H4 (cell line): ENCODE data around the gene ELMO3. TPM values are rescaled to one million over a fixed set of nuclear protein-coding genes. Genes with fewer than 3 reads are reported as not detected.

Experiments
- DNase-seq: peaks from one replicate; pipeline ENCODE4 v3.0.0-alpha.2; 2015; ENCODE audit warnings: low spot score
- total RNA-seq: library from RNA; depleted of rRNA; stranded (reverse); fragments of >200 nt; shearing (Covaris generic); gene quantifications from 2 replicates; pipeline ENCODE4 v1.2.3, GENCODE V29; 2014

Gene ELMO3
- total RNA-seq, 1 experiment from 2014 or later, result 0.06 TPM

DNA sequence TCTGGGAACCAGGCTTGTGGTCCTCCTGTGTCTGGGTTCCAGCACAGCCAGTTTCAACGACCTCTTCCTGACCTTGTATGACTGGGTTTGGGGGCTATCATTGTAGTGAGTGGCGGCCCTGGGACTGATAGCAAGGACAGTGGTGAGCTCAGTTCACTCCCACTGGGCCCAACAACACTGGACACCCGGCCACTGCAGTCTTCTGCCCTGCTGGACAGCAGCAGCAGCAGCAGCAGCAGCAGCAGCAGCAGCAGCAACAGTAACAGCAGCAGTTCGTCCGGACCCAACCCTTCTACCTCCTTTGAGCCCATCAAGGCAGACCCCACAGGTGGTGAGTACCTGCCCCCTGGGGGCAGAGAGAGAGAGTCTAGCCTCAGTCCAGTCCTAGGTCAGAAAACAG is 3.3 kb upstream of the ELMO3 start:
- no peak for DNase-seq

DNA sequence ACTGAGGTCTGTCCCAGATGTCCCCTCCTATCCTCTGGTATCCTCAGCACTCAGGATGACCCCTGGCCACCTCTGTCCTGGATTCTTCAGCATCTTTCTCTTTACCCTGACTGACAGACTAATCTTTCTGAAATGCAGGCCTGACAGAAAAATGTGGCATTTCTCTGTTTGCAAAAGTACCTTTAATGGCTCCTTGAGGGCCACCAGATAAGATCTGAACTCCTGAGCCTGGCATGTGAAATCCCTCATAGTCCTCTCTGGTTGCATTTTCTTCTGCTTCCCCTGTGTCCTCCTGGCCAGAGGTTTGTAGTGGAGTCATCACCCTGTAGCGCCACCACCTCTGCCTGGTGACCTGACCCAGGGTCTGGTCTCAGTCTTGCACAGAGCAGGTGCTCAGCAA is 2.0 kb upstream of the ELMO3 start:
- DNase-seq, result no peak

DNA sequence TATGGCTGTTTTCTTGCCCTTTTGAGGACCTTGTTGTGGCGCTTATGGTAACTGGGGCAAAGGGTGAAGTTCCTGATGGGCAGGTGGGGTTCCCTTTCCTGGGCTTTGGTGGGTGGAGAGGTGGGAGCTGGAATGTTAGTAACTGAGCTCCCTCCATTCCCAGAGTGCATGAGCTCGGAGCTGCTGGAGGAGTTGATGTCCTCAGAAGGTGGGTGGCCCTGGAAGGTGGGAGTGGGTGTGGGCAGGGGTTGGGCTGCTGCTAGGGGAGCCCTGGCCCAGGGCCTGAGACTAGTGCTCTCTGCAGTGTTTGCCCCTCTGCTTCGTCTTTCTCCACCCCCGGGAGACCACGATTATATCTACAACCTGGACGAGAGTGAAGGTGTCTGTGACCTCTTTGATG is 1.2 kb upstream of the ELMO3 start:
- DNase-seq, result no peak

DNA sequence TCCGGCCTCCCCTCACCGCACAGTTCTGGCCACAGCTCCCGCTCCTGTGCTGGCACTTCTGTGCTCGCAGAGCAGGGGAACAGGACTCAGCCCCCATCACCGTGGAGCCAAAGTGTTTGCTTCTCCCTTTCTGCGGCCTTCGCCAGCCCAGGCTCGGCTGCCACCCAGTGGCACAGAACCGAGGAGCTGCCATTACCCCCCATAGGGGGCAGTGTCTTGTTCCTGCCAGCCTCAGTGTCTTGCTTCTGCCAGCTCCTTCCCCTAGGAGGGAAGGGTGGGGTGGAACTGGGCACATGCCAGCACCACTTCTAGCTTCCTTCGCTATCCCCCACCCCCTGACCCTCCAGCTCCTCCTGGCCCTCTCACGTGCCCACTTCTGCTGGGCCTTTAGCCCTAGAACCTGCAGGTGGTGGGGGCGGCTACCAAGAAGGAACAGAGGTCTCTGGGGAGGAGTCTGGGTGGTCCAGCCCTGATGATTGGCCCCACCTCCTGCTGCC is 645 bp upstream of the ELMO3 start:
- DNase-seq, result no peak

DNA sequence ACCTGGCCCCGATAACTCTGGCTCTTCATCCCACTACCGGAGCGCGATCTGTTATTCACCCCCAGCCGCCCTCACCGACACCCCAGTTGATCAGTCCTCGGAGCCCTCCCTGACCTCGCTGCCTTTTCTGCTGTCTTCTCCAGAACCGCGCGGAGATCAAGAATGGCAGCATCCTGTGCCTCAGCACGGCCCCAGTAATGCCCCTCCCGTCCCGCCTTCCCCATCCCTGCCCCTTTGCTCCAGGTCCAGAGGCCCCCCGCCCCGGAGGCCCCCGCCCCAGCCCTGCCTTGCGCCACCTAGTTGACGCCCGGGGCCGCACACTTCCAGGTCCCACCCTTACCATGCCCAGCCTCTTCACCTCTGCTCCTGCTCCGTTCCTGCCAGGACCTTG is 872 bp downstream of the ELMO3 start:
- DNase-seq, result no peak

DNA sequence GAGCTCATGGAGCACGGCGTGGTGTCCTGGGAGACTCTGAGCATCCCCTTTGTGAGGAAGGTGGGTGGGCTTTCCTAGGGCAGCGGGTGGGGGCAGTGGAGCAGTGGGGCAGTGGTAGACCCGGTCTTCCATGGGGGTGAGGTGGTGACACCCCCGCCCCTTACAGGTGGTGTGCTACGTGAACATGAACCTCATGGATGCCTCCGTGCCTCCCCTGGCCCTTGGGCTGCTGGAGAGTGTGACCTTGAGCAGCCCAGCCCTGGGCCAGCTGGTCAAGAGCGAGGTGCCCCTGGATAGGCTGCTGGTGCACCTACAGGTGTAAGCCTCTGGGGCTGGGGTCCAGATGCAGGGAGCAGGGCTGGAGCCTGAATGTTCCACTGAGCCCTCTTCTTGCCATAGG is 1.6 kb downstream of the ELMO3 start:
- DNase-seq, result no peak

DNA sequence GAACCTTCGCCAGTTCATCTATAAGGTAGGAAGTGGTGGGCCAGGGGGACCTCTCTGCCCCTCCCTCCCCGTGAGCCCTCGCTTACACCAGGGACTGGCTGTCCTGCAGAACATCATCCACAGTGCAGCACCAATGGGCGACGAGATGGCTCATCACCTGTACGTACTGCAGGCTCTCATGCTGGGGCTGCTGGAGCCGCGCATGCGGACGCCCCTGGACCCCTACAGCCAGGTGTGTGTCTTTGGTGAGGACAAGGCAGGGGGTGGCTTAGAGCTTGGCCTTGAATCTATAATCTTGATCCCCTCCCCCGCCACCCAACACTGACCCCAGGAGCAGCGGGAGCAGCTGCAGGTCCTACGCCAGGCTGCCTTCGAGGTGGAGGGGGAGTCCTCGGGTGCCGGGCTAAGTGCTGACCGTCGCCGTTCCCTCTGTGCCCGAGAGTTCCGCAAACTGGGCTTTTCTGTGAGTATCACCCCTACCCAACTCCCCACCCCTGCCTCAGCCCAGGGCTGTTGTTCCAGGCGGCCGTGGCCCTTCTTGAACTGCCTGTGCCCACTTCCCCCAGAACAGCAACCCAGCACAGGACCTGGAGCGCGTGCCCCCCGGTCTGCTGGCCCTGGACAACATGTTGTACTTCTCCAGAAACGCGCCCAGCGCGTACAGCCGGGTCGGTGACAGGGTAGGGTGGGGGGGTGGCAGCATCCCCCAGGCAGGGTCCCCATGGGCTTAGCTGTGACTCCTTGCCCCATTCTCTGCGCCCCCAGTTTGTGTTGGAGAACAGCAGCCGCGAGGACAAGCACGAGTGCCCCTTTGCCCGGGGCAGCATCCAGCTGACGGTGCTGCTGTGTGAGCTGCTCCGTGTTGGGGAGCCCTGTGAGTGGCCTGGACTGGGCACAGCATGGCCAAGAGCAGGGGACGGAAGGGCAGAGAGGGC is 2.7 kb downstream of the ELMO3 start:
- DNase-seq, result no peak

DNA sequence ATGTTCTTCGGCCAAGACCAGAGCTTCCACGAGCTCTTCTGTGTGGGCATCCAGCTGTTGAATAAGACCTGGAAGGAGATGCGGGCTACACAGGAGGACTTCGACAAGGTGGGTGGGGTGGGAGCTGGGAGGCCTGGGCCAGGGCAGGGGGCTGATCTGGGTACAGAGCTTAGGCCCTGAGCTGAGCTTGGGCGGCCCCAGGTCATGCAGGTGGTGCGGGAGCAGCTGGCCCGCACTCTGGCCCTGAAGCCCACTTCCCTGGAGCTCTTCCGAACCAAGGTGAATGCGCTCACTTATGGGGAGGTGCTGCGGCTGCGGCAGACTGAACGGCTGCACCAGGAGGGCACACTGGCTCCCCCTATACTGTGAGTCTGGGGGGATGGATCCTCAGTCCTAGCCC is 3.5 kb downstream of the ELMO3 start:
- no peak for DNase-seq

DNA sequence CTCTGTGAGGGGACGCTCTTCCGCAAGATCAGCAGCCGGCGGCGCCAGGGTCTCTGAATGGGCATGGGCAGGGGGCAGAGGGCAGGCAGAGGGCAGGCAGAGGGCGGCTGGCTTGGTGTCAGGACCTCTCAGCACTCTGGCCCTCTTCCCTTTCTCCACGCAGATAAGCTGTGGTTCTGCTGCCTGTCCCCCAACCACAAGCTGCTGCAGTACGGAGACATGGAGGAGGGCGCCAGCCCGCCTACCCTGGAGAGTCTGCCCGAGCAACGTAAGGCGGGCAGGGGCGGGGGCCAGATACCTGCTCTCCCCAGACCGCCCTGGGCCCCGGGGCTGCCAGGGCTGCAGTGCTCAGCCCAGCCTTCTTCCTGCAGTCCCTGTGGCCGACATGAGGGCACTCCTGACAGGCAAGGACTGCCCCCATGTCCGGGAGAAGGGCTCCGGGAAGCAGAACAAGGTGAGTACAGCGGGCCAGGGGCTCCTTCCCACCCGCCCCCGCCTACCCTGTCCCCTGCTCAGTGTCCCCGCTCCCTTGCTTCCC is 4.1 kb downstream of the ELMO3 start:
- DNase-seq, result no peak

DNA sequence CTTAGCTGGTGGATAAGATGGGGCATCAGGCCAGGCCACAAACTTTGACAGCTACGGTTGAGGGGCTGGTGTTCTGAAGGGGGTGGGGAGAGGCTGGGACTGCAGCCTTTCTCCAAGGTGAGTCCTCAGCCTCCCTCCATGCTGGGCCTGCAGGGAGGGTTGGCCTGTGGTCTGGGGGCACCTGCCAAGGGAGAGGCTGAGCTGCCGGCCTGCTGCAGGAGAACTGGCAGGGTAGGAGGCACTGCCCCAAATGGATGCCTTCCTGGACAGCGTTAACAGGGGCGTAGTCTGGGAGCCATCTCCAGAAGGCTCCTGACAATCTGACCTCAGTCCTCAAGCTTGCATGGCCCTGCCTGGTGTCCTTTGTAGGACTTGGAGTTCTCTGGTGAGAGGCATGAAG is 5.1 kb downstream of the ELMO3 start:
- no peak for DNase-seq

DNA sequence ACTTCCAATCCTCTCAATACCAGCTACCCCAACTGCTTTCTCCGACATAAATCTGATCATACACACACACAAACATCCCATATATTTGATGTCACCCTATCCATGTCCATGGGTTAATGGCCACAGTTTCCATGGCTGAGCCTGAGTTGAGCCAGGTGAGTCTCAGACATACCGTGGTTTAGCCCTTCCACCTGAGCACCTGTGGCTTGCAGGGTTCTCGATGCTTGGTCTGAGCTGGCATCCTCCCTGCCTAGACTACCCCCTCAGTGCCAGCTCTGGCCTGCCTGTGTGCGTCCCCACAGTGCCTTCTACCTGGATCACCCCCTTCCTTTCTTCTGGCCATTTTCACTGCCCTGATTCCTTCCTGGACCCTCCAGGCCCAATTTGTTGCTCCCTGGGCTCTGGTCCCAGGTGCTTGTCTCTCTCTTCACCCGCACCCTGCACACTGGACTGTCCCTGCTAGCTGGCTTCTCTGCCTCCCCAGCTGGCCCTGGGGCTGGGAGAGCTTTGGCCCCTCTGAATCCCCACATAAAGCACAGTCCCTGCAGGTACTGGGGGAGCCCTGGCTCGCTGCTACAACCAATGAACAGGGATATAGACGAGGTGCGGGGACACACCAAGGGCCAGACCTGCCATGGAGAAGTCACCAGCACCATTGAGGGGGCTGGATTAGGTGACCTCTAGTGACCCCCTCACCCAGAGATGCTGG is 7.4 kb downstream of the ELMO3 start:
- no peak for DNase-seq

DNA sequence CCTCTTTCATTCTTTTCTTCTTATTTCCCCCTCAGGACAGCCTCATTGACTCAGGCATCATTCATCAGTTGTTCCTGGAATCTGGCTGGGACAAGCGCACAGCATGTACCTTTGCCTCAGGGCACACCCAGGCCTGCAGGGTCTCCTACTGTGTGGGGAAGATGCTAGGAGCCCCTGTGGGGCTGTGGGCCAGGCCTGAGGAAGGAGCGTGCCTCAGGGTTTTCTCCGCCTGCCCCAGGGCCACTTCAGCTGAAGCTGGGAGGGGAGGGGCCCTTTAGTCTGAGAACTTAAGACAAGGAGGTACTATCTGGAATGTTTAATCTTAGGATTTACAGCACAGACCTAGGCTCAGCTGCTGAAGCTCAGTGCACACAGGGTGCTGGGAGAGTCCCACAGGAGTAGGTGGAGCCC is 7.9 kb downstream of the ELMO3 start:
- no peak for DNase-seq

DNA sequence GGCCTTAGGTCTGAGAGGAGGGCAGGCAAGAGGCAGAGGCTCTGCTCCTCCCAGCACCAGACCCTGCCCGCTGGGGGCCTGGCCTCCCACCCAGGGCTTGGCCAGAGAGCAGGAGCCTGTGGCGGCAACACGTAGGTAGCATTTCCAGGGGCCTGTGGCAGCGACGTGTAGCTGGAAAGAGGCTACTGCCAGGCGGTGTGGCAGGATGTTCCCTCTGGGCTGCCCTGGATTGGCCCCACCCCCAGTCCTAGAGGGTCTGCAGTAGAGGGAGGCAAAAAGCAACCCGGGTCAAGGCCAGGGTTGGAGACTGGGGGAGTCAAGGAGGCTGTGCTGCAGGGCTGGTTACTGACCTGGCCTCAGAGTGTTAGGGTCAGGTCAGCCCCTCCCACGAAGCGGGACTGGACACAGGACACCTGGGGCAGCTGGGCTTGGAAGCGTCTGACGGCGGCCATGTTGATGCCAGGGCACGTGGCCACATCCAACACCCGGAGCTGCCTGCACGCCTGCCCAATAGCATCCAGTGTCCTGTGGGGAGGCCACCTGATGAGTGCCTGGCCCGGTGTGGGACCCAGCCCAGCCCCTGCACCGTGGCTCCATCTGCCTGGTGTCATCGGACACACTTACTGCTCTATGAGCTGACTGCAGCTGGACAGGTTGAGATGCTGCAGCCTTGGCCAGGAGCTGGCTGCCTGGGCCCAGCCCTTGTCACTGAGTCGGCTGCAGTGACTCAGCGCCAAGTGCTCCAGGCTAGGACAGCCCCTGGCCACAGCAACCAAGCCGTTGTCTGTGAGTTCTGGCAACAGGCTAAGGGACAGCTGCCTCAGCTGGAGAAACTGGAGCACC is 8.5 kb downstream of the ELMO3 start:
- peak; percentile 43 for DNase-seq

DNA sequence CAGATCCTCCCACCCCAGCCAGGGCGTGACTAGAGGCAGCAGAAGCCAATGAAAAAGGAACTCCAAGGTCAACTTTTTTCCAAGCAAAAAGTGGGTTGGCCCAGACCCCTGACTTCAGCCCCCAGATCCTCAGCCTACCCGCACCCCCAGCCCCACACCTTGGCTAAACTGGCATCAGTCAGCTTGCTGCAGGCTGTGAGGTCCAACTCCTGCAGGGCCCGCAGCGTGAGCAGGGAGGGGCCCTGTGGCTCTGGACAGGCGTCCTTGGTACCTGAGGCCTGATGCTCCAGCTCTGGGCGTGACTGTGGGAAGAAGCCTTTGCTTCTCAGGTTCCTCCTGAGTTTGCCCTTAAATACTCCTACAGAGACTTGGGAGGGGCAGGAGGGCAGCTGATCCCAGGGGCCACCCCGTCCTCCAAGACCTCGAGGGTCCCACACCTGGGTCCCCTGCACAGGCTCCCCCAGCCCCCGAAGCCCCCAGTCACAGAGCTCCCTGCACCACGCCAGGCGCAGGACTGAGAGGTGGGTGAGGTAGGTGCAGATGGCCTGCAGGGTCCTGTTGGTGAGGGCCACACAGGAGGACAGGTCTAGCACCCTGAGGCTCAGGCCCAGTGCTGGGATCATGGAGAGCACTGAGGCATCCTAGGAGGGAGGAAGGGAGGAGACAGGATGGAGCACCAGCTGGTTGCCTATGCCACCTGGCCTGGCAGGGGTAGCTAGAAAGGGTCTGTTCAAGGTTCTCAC is 9.4 kb downstream of the ELMO3 start:
- DNase-seq, result no peak

DNA sequence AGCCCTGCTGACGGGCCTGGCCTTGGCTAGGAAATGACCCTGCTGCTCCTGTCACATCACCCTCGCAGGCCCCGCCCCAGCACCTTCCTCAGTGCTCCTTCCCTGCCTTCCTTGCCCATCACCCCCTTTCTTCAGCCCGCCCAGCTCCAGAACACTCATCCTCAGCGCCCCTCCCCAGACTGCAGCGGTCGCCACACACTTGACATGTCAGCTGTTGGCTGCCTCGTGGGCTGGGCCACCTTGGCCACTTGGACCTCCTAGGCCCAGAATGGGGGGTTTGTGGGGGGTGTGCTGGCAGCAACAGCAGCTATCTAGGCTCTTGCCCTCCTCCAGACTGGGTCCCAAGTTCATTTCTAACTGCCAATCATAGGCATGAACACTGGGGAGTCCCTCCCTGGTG is 10.6 kb downstream of the ELMO3 start:
- DNase-seq, result no peak

DNA sequence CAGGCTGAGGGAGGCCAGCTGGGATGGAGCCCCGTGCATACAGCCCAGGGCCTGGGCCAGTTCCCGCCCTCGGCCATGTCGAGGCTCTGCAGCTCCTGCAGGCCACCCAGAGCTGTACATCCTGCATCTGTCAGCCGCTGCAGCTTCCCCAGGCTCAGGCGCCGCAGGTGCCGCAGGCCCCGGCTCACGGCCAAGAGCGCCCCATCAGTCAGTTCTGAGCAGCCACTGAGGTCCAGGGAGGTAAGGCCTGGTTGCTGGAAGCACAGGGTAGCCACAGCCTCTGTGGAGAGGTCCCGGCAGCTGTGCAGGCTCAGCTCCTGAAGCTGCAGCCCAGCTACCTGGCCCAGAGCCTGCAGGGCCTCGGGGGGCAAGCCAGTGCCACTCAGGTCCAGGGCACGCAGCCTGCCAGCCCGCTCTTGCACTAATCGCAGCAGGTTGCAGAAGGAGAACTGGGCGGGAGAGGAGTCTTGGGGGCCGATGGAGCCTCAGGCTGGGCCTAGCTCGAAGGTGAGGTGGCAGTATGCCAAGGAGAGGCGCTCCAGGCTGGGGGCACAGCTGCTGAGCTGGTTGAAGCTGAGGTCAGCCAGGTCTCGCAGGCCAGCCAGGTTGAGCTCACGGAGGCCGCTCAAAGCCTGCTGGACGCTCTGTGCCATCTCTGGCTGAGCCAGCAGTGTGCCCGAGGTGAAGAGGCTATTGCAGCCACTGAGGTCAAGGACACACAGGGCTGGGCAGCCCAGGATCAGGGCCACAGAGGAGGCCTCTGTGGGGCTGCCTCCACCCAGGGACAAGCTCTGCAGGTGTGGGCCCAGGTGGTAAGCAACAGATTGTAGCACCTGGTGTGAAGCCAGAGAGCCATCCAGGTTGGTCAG is 11.4 kb downstream of the ELMO3 start:
- DNase-seq, result no peak

DNA sequence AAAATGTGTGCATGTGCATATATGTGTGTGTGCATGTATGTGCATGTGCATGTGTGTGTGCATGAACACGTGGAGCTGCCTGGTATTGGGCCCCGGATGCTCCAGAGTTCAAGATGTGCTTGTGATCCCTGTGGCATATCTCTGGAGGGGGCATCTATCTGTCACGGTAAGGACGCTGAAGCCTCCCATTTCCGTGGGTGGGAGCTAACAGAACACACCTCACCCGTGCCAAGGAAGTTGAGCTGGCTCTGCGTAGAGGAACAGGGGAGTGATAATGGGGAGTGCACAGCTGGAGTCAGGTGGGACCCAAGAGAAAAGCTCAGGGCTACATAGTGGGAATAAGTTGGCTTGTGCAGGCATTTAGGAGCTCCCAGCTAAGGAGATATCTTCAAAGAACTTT is 12.7 kb downstream of the ELMO3 start:
- DNase-seq, result no peak

DNA sequence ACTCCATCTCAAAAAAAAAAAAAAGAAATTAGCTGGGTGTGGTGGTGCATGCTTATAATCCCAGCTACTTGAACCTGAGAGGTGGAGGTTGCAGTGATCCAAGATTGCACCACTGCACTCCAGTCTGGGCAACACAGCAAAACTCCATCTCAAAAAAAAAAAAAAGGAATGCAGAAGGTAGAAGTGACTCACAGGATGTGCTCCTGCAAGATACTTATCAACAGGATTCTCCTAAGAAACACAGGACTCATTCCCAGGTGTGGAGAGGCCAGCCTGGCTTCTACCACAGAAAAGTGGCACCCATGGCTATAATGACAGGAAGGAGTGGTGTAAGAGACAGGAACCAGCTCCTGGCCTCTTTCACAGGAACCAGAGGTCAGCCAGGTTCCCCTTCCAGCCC is 13.8 kb downstream of the ELMO3 start:
- DNase-seq, result no peak

DNA sequence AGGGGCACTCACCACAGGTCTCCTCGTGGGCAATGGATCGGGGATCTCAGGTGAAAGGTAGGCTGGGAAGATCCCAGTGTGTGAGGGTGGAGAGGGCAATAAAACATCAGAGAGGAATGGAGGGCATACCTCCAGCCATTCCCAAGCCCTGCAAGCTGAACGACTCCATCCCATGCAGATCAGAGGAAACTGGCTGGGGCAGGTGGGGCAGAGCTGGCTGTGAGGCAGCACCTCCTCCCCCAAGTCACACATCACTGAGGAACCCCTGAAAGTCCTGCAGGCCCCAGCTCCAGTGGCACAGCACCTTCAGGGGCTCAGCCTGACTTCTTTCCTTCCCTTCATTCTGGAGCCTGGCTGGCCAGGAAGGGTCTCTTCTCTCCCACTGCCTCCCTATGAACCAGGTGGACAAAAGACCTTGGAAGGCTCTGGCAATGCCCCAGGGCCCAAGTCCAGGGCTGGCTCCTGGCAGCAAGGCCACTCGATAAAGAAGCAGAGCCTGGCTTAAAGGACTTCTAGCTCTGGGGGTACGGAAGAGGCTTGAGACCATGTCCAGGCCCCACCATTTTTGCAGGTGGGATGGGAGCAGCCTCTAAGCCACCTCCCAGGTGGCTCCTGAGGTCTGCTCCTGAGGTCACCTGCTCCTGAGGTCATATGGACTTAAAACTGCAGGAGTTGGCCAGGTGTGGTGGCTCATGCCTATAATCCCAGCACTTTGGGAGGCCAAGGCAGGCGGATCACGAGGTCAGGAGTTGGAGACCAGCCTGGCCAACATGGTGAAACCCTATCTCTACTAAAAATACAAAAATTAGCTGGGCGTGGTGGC is 14.5 kb downstream of the ELMO3 start:
- no peak for DNase-seq
